DND-41 (cell line): ENCODE results near the gene WLS.

Experiments used
- CTCF ChIP-seq: IDR thresholded peaks from 2 replicates; pipeline ENCODE4 v1.5.1; 2012; ENCODE audit warnings: borderline replicate concordance, low read length, moderate library complexity, mild to moderate bottlenecking; ENCODE audit not compliant: poor library complexity, severe bottlenecking; ENCODE audit errors: extremely low read depth
- EZH2 ChIP-seq: IDR thresholded peaks from 3 replicates; pipeline ENCODE4 v1.6.1; 2012; ENCODE audit warnings: borderline replicate concordance, low read depth, mild to moderate bottlenecking, moderate library complexity, low read length, inconsistent platforms; ENCODE audit not compliant: severe bottlenecking

DNA sequence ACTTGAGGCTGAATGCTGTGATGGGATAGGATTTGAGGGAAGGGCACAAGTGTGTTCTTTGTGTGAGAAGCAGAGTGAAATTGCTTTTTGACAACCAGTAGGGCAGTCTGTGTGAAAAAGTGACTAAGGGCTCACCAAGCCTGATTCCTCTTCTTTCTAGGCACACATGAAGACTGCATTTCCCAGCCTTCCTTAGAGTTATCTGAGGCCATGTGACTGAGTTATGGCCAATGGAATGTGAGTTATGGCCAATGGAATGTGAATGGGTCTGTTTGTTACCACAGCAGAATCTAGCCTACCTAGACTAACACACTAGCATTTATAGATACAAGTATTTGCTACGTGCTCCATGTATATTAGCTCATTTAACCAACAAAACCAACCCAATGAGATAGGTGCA is 146.6 kb downstream of the WLS start:
- TF ChIP-seq CTCF (no peak), EZH2 (no peak)
